ENCODE measurements around the gene CMC1.
"Not testable (repeated sequence)": the region's sequence is repeated elsewhere in the genome, so short reads cannot be mapped to it uniquely, and the experiment has no call there.

Gene CMC1, protein sequence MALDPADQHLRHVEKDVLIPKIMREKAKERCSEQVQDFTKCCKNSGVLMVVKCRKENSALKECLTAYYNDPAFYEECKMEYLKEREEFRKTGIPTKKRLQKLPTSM

DNA sequence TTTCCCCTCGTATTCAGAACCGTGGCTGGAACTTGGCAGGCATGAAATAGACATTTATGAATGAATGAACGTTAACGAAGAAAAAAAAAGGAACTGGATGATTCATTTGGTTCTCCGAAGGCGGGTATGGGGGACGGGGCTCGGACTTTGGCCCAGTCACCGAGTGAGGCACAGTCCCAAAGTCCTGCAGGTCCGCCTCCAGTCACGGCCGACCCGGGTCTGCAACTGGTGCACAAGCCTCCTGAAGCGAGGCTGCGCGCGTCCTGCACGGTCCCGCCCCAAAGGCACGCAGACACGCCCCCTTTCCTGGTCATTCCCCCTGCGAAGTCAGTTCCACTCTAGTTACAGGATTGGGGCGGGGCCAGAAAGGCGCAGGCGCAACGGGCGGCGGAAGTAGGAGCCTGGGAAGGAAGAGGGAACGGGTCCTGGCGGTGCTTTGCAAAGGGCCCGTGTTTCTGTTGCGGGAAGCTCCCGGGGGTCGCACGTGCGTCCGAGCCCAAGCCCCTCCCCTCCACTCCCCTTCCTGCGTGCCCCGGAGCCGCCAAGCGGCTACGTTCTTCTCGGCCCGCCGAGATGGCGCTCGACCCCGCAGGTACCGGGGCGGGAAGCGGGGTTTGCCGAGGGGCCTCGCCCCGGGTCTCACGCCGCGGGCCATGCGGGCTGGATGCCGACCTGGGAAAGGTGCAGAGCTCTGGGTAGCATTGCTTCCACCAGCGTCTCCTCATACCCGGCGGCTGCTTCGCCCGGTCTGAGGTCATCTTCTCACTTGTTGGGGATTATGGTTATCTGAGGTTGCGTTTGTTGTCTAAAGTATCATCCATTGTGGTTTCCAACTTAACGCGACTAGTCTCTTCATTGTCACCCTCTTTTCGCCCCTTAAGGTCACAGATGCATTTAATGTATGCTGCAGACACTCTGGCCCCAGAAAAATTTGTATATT lies at the start of gene CMC1:
TSS of gene CMC1 (plus strand) at position 399 of the 940 bp plus-strand sequence. CDS start at position 574, 175 bp downstream.
- DNase-seq: peak; percentile 96 to 97

DNA sequence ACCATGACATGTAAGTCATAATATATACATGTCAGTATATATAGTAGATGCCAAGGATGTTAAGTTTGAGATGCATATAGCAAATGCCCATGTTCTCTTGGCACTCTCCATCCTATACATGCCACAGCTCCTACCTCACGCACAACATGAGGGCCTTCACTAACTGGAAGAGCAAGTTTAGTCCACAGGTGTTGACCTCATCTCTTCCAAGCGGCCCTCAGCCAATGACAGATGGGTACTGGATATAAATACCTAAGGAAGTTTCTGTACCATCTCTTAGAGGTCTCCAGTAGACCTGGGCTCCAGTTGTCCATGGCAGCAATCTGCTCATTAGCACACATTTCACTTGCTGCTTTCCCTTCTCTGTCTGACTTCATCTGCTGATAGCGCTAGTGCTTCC lies 43.3 kb upstream of the CMC1 start:
- DNase-seq: no peak

DNA sequence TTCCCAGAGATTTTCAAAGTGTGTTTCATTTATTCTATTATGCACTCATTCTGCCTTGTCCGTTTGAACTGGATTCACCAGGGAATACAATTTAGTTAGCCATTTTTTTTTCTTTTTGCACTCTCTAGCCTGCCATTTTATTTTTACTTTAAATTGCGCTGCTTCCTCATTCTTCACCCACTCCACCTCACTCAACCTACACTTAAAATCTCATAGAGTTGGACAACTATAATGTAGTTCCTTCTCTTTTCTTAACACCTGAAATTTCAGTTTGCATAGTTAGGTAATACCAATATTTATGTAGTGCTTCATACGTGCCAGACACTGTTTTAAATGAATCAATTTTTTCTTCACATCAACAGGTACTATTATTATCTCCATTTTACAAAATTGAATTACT lies 42.4 kb upstream of the CMC1 start:
- no peak for DNase-seq

DNA sequence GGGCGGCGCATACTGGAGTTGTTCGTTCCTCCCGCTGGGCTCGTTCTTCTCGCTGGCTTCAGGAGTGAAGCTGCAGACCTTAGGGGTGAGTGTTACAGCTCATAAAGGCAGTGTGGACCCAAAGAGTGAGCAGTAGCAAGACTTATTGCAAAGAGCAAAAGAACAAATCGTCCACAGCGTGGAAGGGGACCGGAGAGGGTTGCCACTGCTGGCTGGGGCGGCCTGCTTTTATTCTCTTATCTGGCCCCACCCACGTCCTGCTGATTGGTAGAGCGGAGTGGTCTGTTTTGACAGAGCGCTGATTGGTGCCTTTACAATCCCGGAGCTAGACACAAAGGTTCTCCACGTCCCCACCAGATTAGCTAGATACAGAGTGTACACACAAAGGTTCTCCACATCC lies 41.8 kb upstream of the CMC1 start:
- not testable (repeated sequence) for DNase-seq

DNA sequence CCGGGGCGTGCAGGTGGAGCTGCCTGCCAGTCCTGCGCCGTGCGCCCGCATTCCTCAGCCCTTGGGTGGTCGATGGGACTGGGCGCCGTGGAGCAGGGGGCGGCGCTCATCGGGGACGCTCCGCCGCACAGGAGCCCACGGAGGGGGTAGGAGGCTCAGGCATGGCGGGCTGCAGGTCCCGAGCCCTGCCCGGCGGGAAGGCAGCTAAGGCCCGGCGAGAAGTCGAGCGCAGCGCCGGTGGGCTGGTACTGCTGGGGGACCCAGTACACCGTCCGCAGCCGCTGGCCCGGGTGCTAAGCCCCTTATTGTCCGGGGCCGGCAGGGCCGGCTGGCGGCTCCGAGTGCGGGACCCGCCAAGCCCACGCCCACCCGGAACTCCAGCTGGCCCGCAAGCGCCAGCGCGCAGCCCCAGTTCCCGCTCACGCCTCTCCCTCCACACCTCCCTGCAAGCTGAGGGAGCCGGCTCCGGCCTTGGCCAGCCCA lies 41.0 kb upstream of the CMC1 start:
- not testable (repeated sequence) for DNase-seq

DNA sequence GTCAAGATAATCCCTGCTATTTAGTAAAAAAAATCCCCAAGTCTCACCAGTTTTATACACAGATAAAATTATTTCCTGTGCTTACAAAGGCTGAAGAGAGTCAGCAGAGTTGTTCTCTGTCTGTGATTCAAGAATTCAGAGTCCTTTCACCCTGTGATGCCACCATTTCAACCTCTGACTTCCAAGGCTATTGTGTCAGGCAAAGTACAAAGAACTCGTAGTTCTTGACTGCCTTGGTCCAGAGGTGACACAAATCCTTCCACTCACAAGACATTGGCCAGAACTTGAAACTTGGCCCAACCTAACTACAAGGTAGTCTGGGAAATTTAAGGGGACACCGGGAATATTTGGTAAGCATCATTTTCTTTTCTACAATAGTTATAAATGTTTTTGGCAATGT lies 34.9 kb upstream of the CMC1 start:
- DNase-seq: no peak

DNA sequence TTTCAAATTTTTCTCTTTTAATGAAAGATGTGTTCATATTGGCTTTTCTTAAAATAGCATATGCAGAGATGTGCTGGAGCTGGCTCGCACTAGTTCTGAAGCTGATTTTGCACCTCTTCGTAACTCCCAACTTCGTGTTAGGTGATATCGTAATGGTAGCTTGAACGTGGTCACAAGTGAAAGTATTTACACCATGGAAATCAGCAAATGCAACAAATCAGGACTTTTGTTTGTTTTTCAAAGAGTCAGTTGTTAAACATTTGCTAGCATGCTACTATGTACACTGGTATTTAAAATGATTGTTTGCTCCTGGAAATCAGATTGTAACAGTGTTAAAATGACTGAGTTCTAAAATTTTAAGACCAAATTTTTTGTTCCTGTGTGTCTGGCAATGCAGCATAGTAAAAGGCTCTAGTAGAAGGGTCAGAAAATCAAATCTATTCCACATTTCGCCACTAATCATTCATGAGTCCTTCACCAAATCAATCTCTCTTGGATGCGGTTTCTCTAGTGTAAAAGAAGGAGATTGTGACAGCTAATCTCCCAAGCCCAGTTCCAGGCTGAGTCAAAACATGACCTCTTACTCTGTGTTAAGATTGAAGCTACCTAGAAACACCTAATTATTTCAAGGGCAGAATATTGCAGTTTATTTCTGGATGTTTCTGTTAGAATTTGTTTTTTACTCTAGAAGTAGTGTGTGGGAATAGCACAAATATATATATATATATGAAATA lies 34.3 kb upstream of the CMC1 start:
- DNase-seq: no peak

DNA sequence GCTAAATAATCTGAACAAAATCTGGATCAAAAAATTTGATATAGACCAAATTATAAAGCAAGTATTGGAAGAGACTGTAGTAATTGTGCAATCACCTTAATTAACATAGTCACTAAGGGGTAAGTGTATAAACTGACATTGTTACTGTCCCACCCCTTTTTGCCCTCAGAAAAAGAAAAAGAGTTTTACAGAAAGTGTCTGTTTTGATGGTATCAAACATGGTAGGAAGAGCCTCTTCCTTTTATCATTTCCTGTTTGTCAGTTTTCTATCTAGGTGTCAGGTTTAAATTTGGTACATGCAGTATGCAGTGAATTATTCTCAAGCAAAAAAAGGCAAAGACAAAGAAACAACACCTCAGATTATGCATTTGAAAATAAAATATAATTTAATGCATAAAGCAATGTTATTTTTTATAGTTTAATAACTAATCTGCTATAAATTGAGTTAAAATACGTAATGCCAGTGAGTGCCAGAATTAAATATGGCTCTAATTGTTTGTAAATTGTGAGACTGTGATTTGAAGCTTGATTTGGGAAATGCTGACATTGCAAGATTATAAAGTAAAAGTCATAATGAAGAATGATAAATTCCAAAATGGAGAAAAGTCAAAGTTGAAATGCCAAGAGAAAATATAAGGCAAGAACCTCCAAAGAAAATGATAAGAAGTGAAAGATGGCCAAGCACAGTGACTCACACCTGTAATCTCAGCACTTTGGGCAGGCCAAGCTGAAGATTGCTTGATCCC lies 30.3 kb upstream of the CMC1 start:
- no peak for DNase-seq

DNA sequence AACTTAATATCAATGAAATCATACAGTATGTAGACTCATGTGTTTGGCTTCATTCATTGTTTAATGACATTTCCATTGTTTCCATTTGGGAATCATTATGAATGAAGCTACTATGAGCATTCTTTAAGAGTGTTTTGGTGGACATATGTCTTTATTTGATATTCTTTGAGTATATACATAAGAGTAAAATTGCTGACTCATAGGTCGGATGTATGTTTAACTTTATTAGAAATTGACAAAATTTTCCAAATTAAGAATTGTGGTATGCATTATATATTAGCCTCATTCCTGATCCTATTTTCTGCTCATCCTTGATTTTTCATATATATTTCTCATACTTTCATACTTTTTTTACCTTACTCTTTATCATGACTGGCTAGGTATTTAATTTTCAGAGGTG lies 28.7 kb upstream of the CMC1 start:
- no peak for DNase-seq

DNA sequence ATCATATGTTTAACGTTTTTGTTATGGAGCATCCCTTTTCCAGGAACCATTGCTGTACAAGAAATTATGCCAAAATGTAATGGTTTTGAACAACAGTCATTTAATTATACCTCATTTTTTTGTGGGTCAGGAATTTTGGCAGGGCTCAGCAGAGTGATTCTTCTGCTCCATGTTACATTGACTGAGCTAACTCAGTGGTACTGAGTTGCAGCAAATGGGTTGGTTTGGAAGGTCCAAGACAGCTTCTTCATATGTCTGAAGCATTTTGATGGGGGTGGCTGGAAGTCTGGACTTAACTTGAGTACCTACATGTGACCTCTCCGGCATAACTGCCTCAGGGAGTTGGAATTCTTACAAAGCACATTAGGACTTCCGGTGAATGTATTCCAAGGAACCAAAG lies 26.0 kb upstream of the CMC1 start:
- no peak for DNase-seq

DNA sequence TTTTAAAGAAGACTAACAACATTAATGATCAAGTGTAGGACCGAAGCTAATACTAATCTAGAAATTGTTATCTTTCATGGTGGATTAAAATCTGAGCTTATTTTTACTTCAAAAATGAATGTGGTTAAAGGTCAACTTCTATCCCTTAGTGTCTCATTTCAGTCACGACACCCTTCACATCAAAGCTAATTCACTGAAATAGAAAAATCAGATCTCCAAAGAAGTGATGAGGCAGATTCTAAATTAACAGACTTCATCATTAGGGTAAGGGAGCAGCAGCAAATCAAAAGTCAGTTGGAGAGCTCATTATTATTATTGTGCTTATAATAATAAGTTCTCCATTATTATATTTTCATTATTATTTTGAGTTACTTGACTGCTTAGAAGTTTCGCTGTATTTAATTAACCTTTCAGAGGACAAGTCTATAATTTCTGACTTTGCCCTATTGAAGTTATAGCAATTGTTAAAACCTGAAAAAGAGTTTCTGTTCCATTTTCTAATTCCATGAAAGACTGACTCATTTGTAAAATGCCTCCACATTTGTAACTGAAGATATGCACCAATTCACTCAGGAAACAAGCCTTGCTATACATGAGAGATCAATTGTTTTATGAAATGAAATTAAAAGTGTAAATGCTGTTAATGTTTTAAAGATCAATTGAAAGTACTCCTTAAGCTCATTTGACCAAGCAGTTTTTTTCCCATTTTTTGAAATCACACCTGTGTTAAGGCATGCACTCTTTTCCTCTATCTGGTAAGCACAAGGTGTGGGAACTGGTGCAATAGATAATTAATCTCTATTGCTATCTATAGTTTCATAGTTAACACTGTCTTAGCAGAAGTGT lies 23.1 kb upstream of the CMC1 start:
- DNase-seq: no peak

DNA sequence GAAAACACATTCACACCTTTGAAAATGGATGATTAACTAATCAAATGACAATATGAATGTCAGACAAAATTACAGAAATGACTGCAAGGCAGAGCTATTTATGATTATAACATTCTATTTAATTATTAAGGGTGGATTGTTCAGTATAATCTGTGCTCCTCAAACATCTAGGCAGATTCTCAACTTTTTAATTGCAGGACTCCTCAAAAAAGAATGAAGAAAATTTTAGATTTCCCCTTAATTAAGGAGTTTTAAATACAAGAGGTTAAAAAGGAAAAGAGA lies 22.6 kb upstream of the CMC1 start:
- no peak for DNase-seq

DNA sequence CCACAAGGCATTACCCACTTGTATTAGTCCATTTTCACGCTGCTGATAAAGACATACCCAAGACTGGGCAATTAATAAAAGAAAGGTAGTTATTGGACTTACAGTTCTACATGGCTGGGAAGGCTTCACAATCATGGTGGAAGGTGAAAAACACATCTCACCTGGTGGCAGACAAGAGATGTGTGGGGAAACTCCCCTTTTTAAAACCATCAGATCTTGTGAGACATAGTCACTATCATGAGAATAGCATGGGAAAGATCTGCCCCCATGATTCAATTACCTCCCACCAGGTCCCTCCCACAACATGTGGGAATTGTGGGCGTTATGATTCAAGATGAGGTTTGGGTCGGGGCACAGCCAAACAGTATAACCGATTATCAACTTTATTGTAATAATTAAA lies 17.0 kb upstream of the CMC1 start:
- no peak for DNase-seq

DNA sequence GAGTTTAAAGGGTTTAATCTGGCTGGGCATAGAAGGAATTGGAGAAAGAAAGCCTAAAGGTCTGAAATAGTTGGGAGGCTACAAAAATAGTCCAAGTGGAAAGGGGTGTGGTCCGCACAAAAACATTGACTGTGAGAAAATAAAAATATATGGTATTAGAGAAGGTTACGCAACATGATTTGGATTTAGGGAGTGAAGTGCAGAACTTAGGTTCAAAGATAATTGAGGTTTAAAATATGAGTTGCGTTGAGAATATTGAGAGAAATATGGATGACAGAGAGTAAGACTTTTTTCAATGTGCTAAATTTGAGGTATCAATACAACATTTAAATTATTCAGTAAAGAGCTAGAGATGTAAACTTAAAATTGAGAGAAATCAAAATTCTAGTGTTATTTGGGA lies 15.4 kb upstream of the CMC1 start:
- no peak for DNase-seq

DNA sequence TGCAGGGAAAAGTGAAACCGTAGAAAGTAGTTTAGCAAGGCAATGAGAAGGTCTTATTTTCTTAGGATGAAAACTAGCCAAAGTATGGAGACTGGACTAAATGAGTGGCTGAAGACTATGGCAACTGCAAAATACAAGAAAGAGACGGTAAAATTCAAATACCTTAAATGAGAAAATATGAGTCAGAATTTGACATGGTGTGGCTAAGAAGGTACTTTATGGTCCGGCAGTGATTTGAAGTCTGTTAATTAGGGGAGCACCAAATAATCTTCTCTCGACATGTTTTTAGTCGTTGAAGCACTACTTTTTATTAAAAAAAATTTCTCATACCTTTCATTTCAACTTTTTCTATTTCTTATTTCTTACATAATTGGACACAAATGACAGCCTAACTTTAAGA lies 12.8 kb upstream of the CMC1 start:
- no peak for DNase-seq

DNA sequence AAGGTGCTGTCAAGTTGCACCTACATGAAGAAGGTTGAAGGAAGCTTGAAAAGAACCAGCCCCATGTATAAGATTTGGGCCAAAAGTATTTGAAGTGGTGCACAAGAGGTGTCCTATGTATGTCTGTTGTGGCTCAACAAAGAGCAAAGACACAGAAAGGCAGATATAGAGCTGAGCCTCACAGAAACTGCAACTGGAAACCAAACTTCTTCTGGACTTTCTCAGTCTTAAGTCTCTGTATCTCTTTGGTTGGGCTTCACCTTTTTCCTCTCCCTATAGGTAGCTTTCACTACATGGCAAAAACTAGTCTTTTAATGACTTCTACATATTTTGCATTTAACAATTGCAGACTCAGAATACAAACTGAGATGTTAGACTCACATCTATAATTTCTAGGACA lies 8.8 kb upstream of the CMC1 start:
- no peak for DNase-seq

DNA sequence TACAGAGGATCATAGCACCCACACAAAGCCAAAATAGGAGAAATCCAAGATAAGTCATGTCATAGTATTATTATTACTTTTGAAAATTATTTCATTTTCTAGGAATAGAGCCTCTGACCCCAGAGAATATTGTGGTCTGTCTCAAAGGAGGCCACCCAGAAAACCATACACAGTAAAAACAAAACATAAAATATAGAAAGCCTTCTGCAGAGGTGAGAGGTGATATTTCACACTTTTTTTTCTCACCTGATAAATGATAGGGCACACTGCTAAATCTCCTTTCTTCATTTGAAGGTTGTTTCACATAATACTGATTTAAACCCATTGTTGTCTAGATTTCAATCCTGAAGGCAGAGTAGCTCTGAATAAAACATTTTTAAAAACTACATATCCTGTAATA lies 7.0 kb upstream of the CMC1 start:
- no peak for DNase-seq

DNA sequence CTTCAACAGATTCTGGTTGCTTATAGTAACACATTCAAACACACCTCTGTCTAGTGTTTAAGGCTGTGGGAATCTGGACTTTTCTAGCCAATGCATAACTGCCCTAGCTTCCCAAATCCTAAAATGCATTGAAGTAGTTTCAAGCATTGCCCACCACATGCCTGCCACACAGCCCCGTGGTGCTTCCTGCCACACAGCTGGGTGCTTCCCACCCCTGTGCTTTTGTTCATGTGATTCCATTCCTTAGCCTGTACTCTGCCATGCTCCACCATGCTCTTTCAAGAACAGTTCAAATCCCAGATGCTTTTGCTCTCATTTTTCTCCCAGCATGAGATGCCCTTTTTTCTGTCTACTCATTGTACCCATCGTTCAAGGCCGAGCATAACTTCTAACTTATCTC lies 2.3 kb upstream of the CMC1 start:
- no peak for DNase-seq

DNA sequence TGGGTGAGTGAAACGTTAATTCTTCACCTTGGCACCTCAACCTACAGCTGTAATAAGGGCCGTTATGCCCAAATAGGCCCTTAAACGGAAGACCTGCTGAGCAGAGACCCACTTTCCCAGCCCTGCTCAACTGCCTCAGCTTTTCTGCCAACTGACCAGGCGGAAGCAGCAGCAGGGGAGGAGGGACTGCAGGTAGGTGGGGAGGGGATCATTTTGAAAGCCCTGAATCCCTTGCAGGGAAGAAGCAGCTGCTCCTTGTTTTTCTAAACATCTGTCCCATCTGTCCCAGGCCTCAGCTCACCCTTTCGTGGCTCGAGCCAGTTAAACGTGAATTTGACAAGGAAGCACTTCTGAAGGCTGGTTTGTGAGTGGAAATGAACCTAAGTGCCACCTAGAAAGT lies 978 bp upstream of the CMC1 start:
- no peak for DNase-seq

DNA sequence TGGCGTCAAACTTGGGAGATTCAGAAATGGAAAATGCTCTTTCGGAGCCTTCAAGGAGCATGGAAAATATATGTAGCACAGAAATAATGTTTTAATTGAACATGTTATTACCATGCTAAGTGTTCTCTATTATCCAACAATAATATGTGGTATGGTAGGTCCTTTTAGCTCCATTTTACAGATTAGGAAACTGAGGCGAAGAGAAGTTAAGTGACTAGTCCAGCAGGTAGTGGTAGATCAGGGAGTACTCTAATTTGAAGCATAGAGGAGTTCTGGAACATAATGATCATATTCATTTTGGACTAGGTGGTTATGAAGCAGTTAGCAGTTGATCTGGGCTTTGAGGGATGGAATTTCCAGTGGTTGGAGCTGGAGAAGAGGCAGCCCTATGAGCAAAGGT lies 1.1 kb downstream of the CMC1 start:
- no peak for DNase-seq

DNA sequence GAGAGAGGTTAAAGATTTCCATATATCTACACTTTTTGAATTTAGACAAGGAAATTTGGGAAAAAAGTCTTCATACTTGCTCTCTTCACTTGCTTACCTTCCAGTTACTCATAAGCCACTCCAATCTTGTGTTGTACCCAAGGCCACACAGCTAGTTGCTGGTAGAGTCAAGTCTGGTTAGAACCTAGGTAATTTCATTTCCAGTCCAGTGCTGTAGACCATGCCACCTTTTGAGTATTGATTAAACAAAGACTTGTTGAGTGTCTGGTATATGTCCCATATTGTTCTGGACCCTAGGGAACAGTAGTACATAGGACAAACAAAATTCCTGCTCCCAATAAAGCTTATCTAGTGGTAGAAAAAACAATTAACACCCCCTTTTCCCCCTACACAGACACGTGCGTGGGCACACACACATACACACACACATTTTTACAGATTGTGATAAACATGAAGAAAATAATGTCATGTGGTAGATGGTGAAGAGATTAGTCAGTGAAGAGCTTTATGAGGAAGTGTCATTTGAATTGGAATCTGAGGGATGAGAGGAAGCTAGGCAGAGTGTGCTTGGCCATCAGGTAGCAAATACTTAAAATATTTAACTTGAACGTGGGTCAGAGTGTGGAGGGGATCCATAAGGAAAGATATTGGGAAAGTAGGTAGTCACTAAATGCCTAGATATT lies 2.1 kb downstream of the CMC1 start:
- DNase-seq: no peak

DNA sequence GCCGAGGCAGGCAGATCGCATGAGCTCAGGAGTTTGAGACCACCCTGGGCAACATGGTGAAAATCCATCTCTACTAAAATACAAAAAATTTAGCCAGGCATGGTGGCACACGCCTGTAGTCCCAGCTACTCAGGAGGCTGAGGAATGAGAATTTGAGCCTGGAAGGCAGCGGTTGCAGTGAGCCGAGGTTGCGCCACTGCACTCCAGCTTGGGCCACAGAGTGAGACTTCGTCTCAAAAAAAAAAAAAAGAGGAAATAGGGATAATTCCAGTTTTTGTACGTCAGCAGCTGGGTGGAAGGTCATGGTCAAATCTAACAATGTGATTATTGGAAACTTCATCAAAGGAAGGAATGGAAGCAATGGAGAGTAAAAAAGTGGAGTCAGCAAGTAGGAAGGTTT lies 3.1 kb downstream of the CMC1 start:
- no peak for DNase-seq

Measured in SW 1271 (cell line).